ENCODE results near the gene ANKDD1B. TPM values are rescaled to one million over a fixed set of nuclear protein-coding genes. Genes with fewer than 3 reads are reported as not detected.

Gene ANKDD1B
- total and polyA plus RNA-seq, 9 of the 15 experiments (the other 6 are each of a cell fraction or from before 2014, with no cell fraction given): 0.04 to 0.29 (median 0.18) TPM; not detected in 1

DNA sequence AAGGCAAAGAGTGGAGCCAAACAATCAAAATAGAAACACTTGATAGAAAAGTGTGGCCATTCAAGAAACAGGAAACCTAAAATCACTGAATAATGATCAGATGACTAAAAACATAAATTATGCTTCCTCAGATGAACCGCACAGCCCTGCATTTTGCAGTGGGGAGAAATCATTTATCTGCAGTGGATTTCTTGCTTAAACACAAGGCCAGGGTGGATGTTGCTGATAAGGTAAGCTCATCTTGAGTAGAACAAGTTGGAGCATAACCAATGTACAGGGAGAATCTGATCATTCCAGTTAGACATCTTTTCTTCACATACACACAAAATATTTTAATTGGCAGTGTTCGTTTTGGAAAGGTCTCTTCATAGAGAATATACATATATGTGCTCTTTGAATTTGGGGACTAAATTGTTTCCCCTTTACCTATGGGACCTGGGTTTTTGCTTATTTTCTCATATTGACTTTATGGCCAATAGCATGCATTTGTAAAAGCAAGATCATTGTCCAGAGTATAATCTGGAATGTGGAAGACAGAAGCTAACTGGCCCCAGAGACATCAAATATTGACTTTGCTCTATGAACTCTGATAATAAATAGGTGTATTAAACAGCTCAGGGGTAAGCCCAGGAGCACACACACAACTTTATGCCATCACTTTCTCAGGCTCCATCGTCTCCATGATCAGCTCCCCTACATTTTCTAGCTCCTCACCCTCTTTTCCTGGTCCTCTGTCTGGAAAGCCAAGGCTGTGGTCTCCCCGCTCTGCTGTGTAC lies 9.1 kb downstream of the ANKDD1B start (continued):
- TF ChIP-seq, protein P1, sequence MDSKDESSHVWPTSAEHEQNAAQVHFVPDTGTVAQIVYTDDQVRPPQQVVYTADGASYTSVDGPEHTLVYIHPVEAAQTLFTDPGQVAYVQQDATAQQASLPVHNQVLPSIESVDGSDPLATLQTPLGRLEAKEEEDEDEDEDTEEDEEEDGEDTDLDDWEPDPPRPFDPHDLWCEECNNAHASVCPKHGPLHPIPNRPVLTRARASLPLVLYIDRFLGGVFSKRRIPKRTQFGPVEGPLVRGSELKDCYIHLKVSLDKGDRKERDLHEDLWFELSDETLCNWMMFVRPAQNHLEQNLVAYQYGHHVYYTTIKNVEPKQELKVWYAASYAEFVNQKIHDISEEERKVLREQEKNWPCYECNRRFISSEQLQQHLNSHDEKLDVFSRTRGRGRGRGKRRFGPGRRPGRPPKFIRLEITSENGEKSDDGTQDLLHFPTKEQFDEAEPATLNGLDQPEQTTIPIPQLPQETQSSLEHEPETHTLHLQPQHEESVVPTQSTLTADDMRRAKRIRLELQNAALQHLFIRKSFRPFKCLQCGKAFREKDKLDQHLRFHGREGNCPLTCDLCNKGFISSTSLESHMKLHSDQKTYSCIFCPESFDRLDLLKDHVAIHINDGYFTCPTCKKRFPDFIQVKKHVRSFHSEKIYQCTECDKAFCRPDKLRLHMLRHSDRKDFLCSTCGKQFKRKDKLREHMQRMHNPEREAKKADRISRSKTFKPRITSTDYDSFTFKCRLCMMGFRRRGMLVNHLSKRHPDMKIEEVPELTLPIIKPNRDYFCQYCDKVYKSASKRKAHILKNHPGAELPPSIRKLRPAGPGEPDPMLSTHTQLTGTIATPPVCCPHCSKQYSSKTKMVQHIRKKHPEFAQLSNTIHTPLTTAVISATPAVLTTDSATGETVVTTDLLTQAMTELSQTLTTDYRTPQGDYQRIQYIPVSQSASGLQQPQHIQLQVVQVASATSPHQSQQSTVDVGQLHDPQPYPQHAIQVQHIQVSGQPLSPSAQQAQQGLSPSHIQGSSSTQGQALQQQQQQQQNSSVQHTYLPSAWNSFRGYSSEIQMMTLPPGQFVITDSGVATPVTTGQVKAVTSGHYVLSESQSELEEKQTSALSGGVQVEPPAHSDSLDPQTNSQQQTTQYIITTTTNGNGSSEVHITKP (IDR thresholded peaks at IDR 0.05; ENCODE audit: partially characterized antibody): no peak
- TF ChIP-seq SMARCE1 (IDR thresholded peaks at IDR 0.05) (peak; percentile 68), SOX6 (IDR thresholded peaks at IDR 0.05) (peak; percentile 42; the same call in 1 of the 2 replicates), ARID3A (IDR thresholded peaks at IDR 0.05; ENCODE audit: borderline replicate concordance, low read depth, low read length) (peak; percentile 75), ZBED1 (IDR thresholded peaks at IDR 0.05) (no peak), ZNF408 (CRISPR knock-in tag; IDR thresholded peaks at IDR 0.05; ENCODE audit: low read depth) (no peak), EP400 (IDR thresholded peaks at IDR 0.05) (no peak), ZNF324 (CRISPR knock-in tag; IDR thresholded peaks at IDR 0.05) (no peak), FOSL1 (tag; conservative IDR thresholded peaks at IDR 0.05) (peak; percentile 46; the same call in 1 of the 2 replicates), KLF1 (tag; IDR thresholded peaks at IDR 0.05) (no peak), KAT7 (CRISPR knock-in tag; IDR thresholded peaks at IDR 0.05; ENCODE audit: borderline replicate concordance) (no peak), FOXA1 (IDR thresholded peaks at IDR 0.05; ENCODE audit: borderline replicate concordance) (no peak), KAT8 (IDR thresholded peaks at IDR 0.05; ENCODE audit: low read depth) (no peak), XRCC5 (IDR thresholded peaks at IDR 0.05; ENCODE audit: low read depth, low read length) (no peak), ZNF232 (CRISPR knock-in tag; IDR thresholded peaks at IDR 0.05) (no peak), ZC3H8 (IDR thresholded peaks at IDR 0.05) (no peak), NFXL1 (CRISPR knock-in tag; IDR thresholded peaks at IDR 0.05) (no peak), CBFA2T3 (IDR thresholded peaks at IDR 0.05) (peak; percentile 84), TARDBP (IDR thresholded peaks at IDR 0.05) (no peak), NFIC (IDR thresholded peaks at IDR 0.05) (peak; percentile 36; the same call in 1 of the 2 replicates), BRF1 (IDR thresholded peaks at IDR 0.05; ENCODE audit: borderline replicate concordance, extremely low read depth, insufficient read length) (no peak), ZNF77 (CRISPR knock-in tag; IDR thresholded peaks at IDR 0.05) (no peak)
- TF ChIP-seq, protein P2, sequence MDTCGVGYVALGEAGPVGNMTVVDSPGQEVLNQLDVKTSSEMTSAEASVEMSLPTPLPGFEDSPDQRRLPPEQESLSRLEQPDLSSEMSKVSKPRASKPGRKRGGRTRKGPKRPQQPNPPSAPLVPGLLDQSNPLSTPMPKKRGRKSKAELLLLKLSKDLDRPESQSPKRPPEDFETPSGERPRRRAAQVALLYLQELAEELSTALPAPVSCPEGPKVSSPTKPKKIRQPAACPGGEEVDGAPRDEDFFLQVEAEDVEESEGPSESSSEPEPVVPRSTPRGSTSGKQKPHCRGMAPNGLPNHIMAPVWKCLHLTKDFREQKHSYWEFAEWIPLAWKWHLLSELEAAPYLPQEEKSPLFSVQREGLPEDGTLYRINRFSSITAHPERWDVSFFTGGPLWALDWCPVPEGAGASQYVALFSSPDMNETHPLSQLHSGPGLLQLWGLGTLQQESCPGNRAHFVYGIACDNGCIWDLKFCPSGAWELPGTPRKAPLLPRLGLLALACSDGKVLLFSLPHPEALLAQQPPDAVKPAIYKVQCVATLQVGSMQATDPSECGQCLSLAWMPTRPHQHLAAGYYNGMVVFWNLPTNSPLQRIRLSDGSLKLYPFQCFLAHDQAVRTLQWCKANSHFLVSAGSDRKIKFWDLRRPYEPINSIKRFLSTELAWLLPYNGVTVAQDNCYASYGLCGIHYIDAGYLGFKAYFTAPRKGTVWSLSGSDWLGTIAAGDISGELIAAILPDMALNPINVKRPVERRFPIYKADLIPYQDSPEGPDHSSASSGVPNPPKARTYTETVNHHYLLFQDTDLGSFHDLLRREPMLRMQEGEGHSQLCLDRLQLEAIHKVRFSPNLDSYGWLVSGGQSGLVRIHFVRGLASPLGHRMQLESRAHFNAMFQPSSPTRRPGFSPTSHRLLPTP (IDR thresholded peaks at IDR 0.05; ENCODE audit: borderline replicate concordance, extremely low read depth, insufficient read length): no peak

All from K562 (cell line).